Uterus (tissue), 4 donors: ENCODE results near the gene PTGDS. TPM values are rescaled to one million over a fixed set of nuclear protein-coding genes. Genes with fewer than 3 reads are reported as not detected.

Experiments
- DNase-seq, 2 donors: peaks; one replicate each; pipeline ENCODE4 v3.0.0-alpha.2; 2019 to 2020
- H3K27ac ChIP-seq, 2 donors: fragments of 200-600 bp; sonication (generic); 1 replicate in 1 of 2; 2 replicates in 1 of 2; pipeline ENCODE4 v1.5.1; 2016 to 2018
- H3K27me3 ChIP-seq, 2 donors: fragments of 200-600 bp; sonication (generic); one replicate each; pipeline ENCODE4 v1.5.1; 2018 to 2019; ENCODE audit warnings: control low read depth in 1 of 2
- H3K36me3 ChIP-seq, 2 donors: fragments of 200-600 bp; sonication (generic); one replicate each; pipeline ENCODE4 v1.5.1; 2019; ENCODE audit warnings: control low read depth in 1 of 2
- H3K4me1 ChIP-seq, 2 donors: fragments of 200-600 bp; sonication (generic); one replicate each; pipeline ENCODE4 v1.5.1; 2018 to 2019; ENCODE audit warnings: control low read depth in 1 of 2
- H3K4me3 ChIP-seq, 2 donors: fragments of 200-600 bp; sonication (generic); 1 replicate in 1 of 2; 2 replicates in 1 of 2; pipeline ENCODE4 v1.5.1; 2018 to 2019; ENCODE audit warnings: mild to moderate bottlenecking in 1 of 2
- H3K9me3 ChIP-seq, 2 donors: fragments of 200-600 bp; sonication (generic); one replicate each; pipeline ENCODE4 v1.5.1; 2019; ENCODE audit warnings: control low read depth in 1 of 2
- CTCF ChIP-seq, 4 experiments: fragments of 200-600 bp in 2 of 4; fragments of 450-650 bp in 2 of 4; sonication (generic) in 2 of 4; IDR thresholded peaks; one replicate each; pipeline ENCODE4 v1.5.1; 2016 to 2019; ENCODE audit warnings: antibody characterized with exemption in 4 of 4, mild to moderate bottlenecking in 2 of 4, moderate library complexity in 1 of 4
- POLR2A ChIP-seq, 2 donors: fragments of 450-650 bp; IDR thresholded peaks; one replicate each; pipeline ENCODE4 v1.6.1; 2016; ENCODE audit warnings: antibody characterized with exemption in 2 of 2, mild to moderate bottlenecking in 1 of 2, moderate library complexity in 1 of 2
- intact Hi-C: fragments of 100-400 bp; cut with DNase I; formaldehyde crosslinking; loops from one replicate; pipeline ENCODE4 v1.15.1; 2023; ENCODE audit warnings: low total_unique reads
- total RNA-seq, 4 donors: library from RNA; depleted of rRNA in 3 of 4; stranded (reverse); fragments of >200 nt in 3 of 4; gene quantifications; one replicate each; pipeline versions ENCODE4 v1.1.0 to v1.2.4, GENCODE V29; 2014 to 2023
- donor health status: DM: yes; HTN: yes; CAD: no.

Gene PTGDS
- total RNA-seq, 4 donors from 2014 or later: 13.5 to 116 (median 58.8) TPM

GRCh38 chr9:136997371-136997770, 20.1 kb downstream of the PTGDS start:
- H3K4me1 ChIP-seq: peaks cover 0 to 19% of the 10 kb centered on the region in 2 donors
- H3K4me3 ChIP-seq: no peak overlapping the region
- no peak for TF ChIP-seq CTCF (IDR thresholded peaks at IDR 0.05)
- no peak for TF ChIP-seq POLR2A (IDR thresholded peaks at IDR 0.05)
- no peaks in the 10 kb centered on the region for H3K27me3 ChIP-seq
- no peak overlapping the region for H3K27ac ChIP-seq
- intact Hi-C loops: no loop called here
- no peaks in the 10 kb centered on the region for H3K36me3 ChIP-seq
- no peaks in the 10 kb centered on the region for H3K9me3 ChIP-seq
- DNase-seq: no peak

- H3K4me3 ChIP-seq: no peak overlapping the region
- no peak overlapping the region for H3K27ac ChIP-seq
- H3K9me3 ChIP-seq: no peaks in the 10 kb centered on the region
- H3K27me3 ChIP-seq: no peaks in the 10 kb centered on the region
- TF ChIP-seq POLR2A (IDR thresholded peaks at IDR 0.05) (no peak), CTCF (IDR thresholded peaks at IDR 0.05) (no peak)
- intact Hi-C loops: no loop called here
- H3K36me3 ChIP-seq: no peaks in the 10 kb centered on the region
- no peak for DNase-seq
- peaks cover 0 to 16% of the 10 kb centered on the region in 2 donors for H3K4me1 ChIP-seq
These were observed 20.5 kb downstream of the PTGDS start for GRCh38 chr9:136997830-136998234.

- intact Hi-C loops: no loop called here
- TF ChIP-seq POLR2A (IDR thresholded peaks at IDR 0.05): no peak
- no peak for TF ChIP-seq CTCF (IDR thresholded peaks at IDR 0.05)
- Histone ChIP-seq H3K36me3 (no peaks in the 10 kb centered on the region), H3K27ac (no peak overlapping the region), H3K27me3 (no peaks in the 10 kb centered on the region), H3K9me3 (no peaks in the 10 kb centered on the region), H3K4me1 (peaks cover 0 to 13% of the 10 kb centered on the region in 2 donors), H3K4me3 (no peak overlapping the region)
- DNase-seq: no peak
These were observed 23.1 kb downstream of the PTGDS start for GRCh38 chr9:137000177-137000930.

- no peak for DNase-seq
- TF ChIP-seq POLR2A (IDR thresholded peaks at IDR 0.05): no peak
- TF ChIP-seq CTCF (IDR thresholded peaks at IDR 0.05): no peak
- Histone ChIP-seq H3K27ac (no peak overlapping the region), H3K9me3 (no peaks in the 10 kb centered on the region), H3K4me3 (no peak overlapping the region), H3K4me1 (no peaks in the 10 kb centered on the region), H3K27me3 (no peaks in the 10 kb centered on the region), H3K36me3 (no peaks in the 10 kb centered on the region)
- intact Hi-C loops: no loop called here
These were observed 24.7 kb downstream of the PTGDS start for GRCh38 chr9:137001857-137002645.

GRCh38 chr9:137002646-137003041, 25.3 kb downstream of the PTGDS start:
- no peak for TF ChIP-seq CTCF (IDR thresholded peaks at IDR 0.05)
- TF ChIP-seq POLR2A (IDR thresholded peaks at IDR 0.05): no peak
- no peak overlapping the region for H3K4me3 ChIP-seq
- DNase-seq: no peak
- no peak overlapping the region for H3K27ac ChIP-seq
- no peaks in the 10 kb centered on the region for H3K4me1 ChIP-seq
- H3K9me3 ChIP-seq: no peaks in the 10 kb centered on the region
- H3K27me3 ChIP-seq: no peaks in the 10 kb centered on the region
- no peaks in the 10 kb centered on the region for H3K36me3 ChIP-seq
- intact Hi-C loops: no loop called here
